ENCODE measurements around the gene OBSL1.

The OBSL1 gene

GRCh38 chr2:219521066-219521880, 50.1 kb downstream of the OBSL1 start:
- no CpG with 5 or more reads among the region's 14 CpGs for WGBS (ENCODE audit: insufficient coverage, insufficient read length)
- Histone ChIP-seq H3K9me3 (ENCODE audit: control insufficient read depth, insufficient read depth, low read length) (no peaks in the 10 kb centered on the region), H3K27me3 (ENCODE audit: control insufficient read depth, insufficient read depth, low read length) (no peaks in the 10 kb centered on the region; the same call in 1 of the 2 replicates), H3K4me3 (ENCODE audit: low read length) (no peak overlapping the region), H3K36me3 (ENCODE audit: control insufficient read depth, insufficient read depth, low read length) (no peaks in the 10 kb centered on the region), H3K27ac (ENCODE audit: low read length) (no peak overlapping the region), H3K4me1 (ENCODE audit: control insufficient read depth, insufficient read depth, low read length) (peaks cover 8% of the 10 kb centered on the region)
- DNase-seq (ENCODE audit: low read depth, low spot score), result no peak

GRCh38 chr2:219520079-219520478, 51.3 kb downstream of the OBSL1 start:
- Histone ChIP-seq H3K27me3 (ENCODE audit: control insufficient read depth, insufficient read depth, low read length) (peaks cover 2% of the 10 kb centered on the region), H3K27ac (ENCODE audit: low read length) (no peak overlapping the region), H3K9me3 (ENCODE audit: control insufficient read depth, insufficient read depth, low read length) (no peaks in the 10 kb centered on the region), H3K4me3 (ENCODE audit: low read length) (no peak overlapping the region), H3K4me1 (ENCODE audit: control insufficient read depth, insufficient read depth, low read length) (peaks cover 9% of the 10 kb centered on the region), H3K36me3 (ENCODE audit: control insufficient read depth, insufficient read depth, low read length) (no peaks in the 10 kb centered on the region; the same call in 1 of the 2 replicates)
- no peak for DNase-seq (ENCODE audit: low read depth, low spot score)
- no CpG with 5 or more reads among the region's 8 CpGs for WGBS (ENCODE audit: insufficient coverage, insufficient read length)

- DNase-seq (ENCODE audit: low read depth, low spot score), result no peak
- no CpG with 5 or more reads among the region's 9 CpGs for WGBS (ENCODE audit: insufficient coverage, insufficient read length)
- H3K27me3 ChIP-seq (ENCODE audit: control insufficient read depth, insufficient read depth, low read length), result peaks cover 2% of the 10 kb centered on the region
- H3K4me1 ChIP-seq (ENCODE audit: control insufficient read depth, insufficient read depth, low read length), result peaks cover 9% of the 10 kb centered on the region
- no peak overlapping the region for H3K4me3 ChIP-seq (ENCODE audit: low read length)
- no peaks in the 10 kb centered on the region for H3K9me3 ChIP-seq (ENCODE audit: control insufficient read depth, insufficient read depth, low read length)
- no peaks in the 10 kb centered on the region; the same call in 1 of the 2 replicates for H3K36me3 ChIP-seq (ENCODE audit: control insufficient read depth, insufficient read depth, low read length)
- H3K27ac ChIP-seq (ENCODE audit: low read length), result no peak overlapping the region
Measured at GRCh38 chr2:219519526-219519916, 51.8 kb downstream of the OBSL1 start.

DNA sequence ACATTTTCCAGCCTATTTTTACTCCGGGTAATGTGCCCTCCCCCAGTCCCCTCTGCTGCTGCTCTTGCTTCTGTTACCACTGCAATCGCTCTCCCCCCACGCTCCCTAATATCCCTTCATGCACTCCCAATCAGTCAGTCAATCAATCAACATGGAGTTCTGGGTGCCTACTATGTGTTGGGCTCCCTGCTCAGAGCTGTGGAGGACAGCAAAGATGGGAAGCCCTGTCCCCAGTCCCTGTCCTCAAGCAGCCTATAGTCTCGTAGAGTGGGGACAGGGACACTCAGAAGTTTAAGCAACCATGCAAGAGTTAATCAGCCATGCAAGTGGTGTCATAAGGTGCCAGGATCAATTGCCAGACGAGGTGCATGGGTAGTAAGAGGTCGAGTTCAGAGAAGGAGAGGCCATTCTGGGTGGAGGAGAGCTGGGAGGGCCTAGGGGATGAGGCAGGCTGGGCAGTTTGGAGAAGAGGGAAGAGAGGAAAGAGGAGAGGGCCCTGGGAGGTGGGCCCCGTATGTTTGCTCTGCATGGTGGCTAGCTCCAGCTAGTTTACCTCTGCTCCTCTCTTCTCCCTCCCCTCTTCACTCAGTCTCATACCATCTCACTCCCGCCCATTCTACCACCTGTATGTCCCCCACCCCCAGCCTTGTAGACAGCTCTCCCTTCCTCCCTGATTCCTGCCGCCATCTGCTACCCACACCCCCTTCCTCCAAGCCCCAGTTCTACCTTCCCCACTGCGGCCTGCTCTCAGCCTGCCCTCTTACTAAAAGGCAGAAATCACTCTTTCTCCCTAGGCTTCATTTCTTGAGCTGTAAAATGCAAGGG, 53.2 kb downstream of the OBSL1 start:
- Histone ChIP-seq H3K36me3 (ENCODE audit: control insufficient read depth, insufficient read depth, low read length) (no peaks in the 10 kb centered on the region; the same call in 1 of the 2 replicates), H3K9me3 (ENCODE audit: control insufficient read depth, insufficient read depth, low read length) (no peaks in the 10 kb centered on the region), H3K27ac (ENCODE audit: low read length) (no peak overlapping the region), H3K27me3 (ENCODE audit: control insufficient read depth, insufficient read depth, low read length) (peaks cover 10% of the 10 kb centered on the region), H3K4me3 (ENCODE audit: low read length) (no peak overlapping the region), H3K4me1 (ENCODE audit: control insufficient read depth, insufficient read depth, low read length) (peaks cover 12% of the 10 kb centered on the region)
- no CpG with 5 or more reads among the region's 10 CpGs for WGBS (ENCODE audit: insufficient coverage, insufficient read length)
- no peak for DNase-seq (ENCODE audit: low read depth, low spot score)

DNA sequence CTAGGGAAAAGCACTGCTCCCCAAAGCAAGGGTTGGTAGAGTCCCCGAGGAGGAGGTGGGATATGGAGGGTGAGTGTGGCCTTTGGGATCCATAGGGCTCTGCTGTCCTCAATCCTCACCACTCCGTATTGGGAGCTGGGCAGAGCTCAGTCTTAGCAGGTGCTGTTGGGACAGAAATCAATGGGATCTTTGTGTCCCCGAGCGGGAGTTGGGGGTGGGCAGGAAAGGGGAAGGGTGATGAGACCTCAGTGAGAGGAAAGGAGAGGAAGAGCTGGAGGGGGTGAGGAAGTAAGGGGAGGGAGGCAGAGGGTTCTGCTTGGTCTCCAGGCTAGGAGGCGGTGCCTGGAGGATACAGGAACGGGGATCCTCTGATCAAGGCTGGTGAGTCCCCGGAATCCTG, 54.5 kb downstream of the OBSL1 start:
- Histone ChIP-seq H3K36me3 (ENCODE audit: control insufficient read depth, insufficient read depth, low read length) (no peaks in the 10 kb centered on the region; the same call in 1 of the 2 replicates), H3K27ac (ENCODE audit: low read length) (no peak overlapping the region), H3K27me3 (ENCODE audit: control insufficient read depth, insufficient read depth, low read length) (peaks cover 12% of the 10 kb centered on the region), H3K4me3 (ENCODE audit: low read length) (no peak overlapping the region), H3K4me1 (ENCODE audit: control insufficient read depth, insufficient read depth, low read length) (peaks cover 18% of the 10 kb centered on the region), H3K9me3 (ENCODE audit: control insufficient read depth, insufficient read depth, low read length) (no peaks in the 10 kb centered on the region)
- no peak for DNase-seq (ENCODE audit: low read depth, low spot score)
- WGBS (ENCODE audit: insufficient coverage, insufficient read length), result no CpG with 5 or more reads among the region's 7 CpGs

- no peak for DNase-seq (ENCODE audit: low read depth, low spot score)
- Histone ChIP-seq H3K27ac (ENCODE audit: low read length) (no peak overlapping the region), H3K4me1 (ENCODE audit: control insufficient read depth, insufficient read depth, low read length) (peaks cover 13% of the 10 kb centered on the region), H3K36me3 (ENCODE audit: control insufficient read depth, insufficient read depth, low read length) (no peaks in the 10 kb centered on the region; the same call in 1 of the 2 replicates), H3K27me3 (ENCODE audit: control insufficient read depth, insufficient read depth, low read length) (peaks cover 12% of the 10 kb centered on the region), H3K9me3 (ENCODE audit: control insufficient read depth, insufficient read depth, low read length) (no peaks in the 10 kb centered on the region), H3K4me3 (ENCODE audit: low read length) (no peak overlapping the region)
- WGBS (ENCODE audit: insufficient coverage, insufficient read length), result no CpG with 5 or more reads among the region's 17 CpGs
Measured at GRCh38 chr2:219515874-219516629, 55.3 kb downstream of the OBSL1 start.

GRCh38 chr2:219514836-219515235, 56.5 kb downstream of the OBSL1 start:
- Histone ChIP-seq H3K27ac (ENCODE audit: low read length) (no peak overlapping the region), H3K4me1 (ENCODE audit: control insufficient read depth, insufficient read depth, low read length) (peaks cover 17% of the 10 kb centered on the region), H3K9me3 (ENCODE audit: control insufficient read depth, insufficient read depth, low read length) (no peaks in the 10 kb centered on the region), H3K36me3 (ENCODE audit: control insufficient read depth, insufficient read depth, low read length) (no peaks in the 10 kb centered on the region; the same call in 1 of the 2 replicates), H3K4me3 (ENCODE audit: low read length) (no peak overlapping the region), H3K27me3 (ENCODE audit: control insufficient read depth, insufficient read depth, low read length) (peaks cover 12% of the 10 kb centered on the region)
- no CpG with 5 or more reads among the region's 21 CpGs for WGBS (ENCODE audit: insufficient coverage, insufficient read length)
- DNase-seq (ENCODE audit: low read depth, low spot score), result no peak

- Histone ChIP-seq H3K9me3 (ENCODE audit: control insufficient read depth, insufficient read depth, low read length) (no peaks in the 10 kb centered on the region), H3K4me1 (ENCODE audit: control insufficient read depth, insufficient read depth, low read length) (peaks cover 19% of the 10 kb centered on the region), H3K27ac (ENCODE audit: low read length) (no peak within 1 kb of the TSS), H3K36me3 (ENCODE audit: control insufficient read depth, insufficient read depth, low read length) (no peaks in the 10 kb centered on the region; the same call in 1 of the 2 replicates), H3K27me3 (ENCODE audit: control insufficient read depth, insufficient read depth, low read length) (peaks cover 12% of the 10 kb centered on the region), H3K4me3 (ENCODE audit: low read length) (no peak within 1 kb of the TSS)
- DNase-seq (ENCODE audit: low read depth, low spot score), result no peak
- WGBS (ENCODE audit: insufficient coverage, insufficient read length), result no CpG with 5 or more reads among the region's 31 CpGs
Measured at GRCh38 chr2:219514196-219514761, 57.1 kb downstream of the OBSL1 start, which contains the start of gene ASIC4. Gene ASIC4, plus strand, starts transcription at chr2:219514482. Its CDS starts 243 bp downstream, at chr2:219514725.

DNA sequence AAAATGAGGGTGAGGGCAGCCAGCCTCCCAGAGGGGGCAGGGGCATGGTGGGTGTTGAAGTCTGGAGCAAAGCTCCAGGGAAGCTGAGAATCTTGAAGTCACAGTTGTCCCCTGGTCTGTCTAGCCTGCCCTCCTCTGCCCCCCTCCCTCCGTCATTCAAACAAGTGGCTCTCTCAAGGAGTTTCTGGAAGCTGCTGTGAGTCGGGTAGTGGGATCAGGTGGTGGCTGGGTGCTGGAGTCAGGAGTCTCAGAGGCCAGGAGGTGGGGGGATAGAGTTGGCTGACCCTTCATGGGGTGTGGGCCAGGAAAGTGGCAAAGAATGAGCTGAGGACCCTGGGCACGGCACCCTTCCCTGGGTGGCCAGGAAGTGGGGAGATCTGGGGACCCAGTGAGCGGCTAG, 57.6 kb downstream of the OBSL1 start:
- WGBS (ENCODE audit: insufficient coverage, insufficient read length), result no CpG with 5 or more reads among the region's 4 CpGs
- DNase-seq (ENCODE audit: low read depth, low spot score), result no peak
- Histone ChIP-seq H3K9me3 (ENCODE audit: control insufficient read depth, insufficient read depth, low read length) (no peaks in the 10 kb centered on the region), H3K27me3 (ENCODE audit: control insufficient read depth, insufficient read depth, low read length) (peaks cover 12% of the 10 kb centered on the region), H3K36me3 (ENCODE audit: control insufficient read depth, insufficient read depth, low read length) (no peaks in the 10 kb centered on the region; the same call in 1 of the 2 replicates), H3K4me1 (ENCODE audit: control insufficient read depth, insufficient read depth, low read length) (peaks cover 21% of the 10 kb centered on the region), H3K4me3 (ENCODE audit: low read length) (no peak overlapping the region), H3K27ac (ENCODE audit: low read length) (no peak overlapping the region)
